NOMO-1 treated with DMSO at 0.1 percent for 48 hours (cell line): ENCODE measurements around the gene SLC27A1.
"Not testable (repeated sequence)": the region's sequence is repeated elsewhere in the genome, so short reads cannot be mapped to it uniquely, and the experiment has no call there.

Experiments used
- DNase-seq: peaks from one replicate; lab custom pipeline; 2025; ENCODE audit not compliant: unreplicated experiment; lab: John Stamatoyannopoulos, UW

The SLC27A1 gene

DNA sequence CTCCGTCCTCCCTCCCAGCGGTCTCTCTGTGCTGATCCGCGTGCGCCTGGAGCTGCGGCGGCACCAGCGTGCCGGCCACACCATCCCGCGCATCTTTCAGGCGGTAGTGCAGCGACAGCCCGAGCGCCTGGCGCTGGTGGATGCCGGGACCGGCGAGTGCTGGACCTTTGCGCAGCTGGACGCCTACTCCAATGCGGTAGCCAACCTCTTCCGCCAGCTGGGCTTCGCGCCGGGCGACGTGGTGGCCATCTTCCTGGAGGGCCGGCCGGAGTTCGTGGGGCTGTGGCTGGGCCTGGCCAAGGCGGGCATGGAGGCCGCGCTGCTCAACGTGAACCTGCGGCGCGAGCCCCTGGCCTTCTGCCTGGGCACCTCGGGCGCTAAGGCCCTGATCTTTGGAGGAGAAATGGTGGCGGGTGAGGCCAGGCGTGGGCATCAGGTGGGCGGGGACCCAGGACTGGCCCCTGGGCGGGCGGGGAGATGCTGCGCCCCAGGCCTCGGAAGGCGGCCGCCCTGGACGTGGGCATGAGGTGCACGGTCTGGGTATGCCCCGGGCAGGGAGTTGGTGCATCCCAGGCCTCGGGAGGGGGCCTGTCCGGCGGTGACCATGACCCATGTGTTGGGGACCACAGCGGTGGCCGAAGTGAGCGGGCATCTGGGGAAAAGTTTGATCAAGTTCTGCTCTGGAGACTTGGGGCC is 16.4 kb downstream of the SLC27A1 start:
- DNase-seq = no peak

- DNase-seq = no peak
These were observed 17.2 kb downstream of the SLC27A1 start for GRCh38 chr19:17487284-17488121.

GRCh38 chr19:17488593-17489391 is 18.5 kb downstream of the SLC27A1 start:
- DNase-seq = no peak

GRCh38 chr19:17489392-17490030 is 19.2 kb downstream of the SLC27A1 start:
- DNase-seq = no peak

- DNase-seq = no peak
These were observed 20.1 kb downstream of the SLC27A1 start for GRCh38 chr19:17490411-17490810.

DNA sequence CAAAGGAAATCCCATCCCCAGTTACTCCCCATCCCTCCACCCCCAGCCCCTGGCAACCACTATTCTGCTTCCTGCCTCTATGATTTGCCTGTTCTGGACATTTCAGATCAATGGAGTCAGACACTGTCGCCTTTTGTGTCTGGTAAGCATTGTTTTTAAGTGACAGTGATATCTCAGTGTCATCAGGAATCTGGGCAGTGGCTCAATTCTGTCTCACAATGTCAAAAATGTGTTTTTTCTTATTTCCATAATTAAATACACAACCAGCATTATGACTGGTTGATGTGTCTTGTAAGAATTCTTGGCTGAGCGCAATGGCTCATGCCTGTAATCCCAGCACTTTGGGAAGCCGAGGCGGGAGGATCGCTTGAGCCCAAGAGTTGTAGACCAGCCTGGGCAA is 21.0 kb downstream of the SLC27A1 start:
- no peak for DNase-seq

DNA sequence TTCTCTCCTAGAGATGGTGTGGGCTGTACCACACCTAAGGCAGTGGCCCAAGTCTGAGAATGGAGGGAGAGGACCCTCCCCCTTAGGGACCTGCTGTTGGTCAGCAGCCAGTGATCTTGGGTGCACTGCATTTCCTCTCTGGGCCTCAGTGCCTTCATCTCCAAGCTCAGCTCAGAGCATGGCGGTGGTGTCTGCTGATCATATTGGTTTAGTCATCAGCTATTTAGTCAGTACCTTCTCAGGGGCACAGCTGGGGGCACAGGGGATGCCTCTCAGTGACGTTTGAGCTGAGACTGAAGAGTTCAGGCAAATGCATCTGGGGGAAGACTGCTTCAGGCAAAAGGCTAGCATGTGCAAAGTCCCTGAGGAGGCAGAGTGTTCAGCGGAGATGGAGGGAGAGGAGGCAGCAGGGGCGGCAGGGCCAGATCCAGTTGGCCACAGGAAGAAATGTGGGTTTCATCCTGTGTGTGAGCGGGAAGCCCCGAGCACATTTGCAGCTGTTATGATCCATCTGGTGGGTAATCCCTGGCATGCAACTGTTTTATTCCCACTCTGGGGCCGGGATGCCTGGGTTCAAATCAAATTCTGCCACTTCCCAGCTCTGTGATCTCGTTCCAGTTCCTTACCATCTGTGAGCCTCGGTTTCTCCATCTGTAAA is 25.4 kb downstream of the SLC27A1 start:
- DNase-seq = no peak

DNA sequence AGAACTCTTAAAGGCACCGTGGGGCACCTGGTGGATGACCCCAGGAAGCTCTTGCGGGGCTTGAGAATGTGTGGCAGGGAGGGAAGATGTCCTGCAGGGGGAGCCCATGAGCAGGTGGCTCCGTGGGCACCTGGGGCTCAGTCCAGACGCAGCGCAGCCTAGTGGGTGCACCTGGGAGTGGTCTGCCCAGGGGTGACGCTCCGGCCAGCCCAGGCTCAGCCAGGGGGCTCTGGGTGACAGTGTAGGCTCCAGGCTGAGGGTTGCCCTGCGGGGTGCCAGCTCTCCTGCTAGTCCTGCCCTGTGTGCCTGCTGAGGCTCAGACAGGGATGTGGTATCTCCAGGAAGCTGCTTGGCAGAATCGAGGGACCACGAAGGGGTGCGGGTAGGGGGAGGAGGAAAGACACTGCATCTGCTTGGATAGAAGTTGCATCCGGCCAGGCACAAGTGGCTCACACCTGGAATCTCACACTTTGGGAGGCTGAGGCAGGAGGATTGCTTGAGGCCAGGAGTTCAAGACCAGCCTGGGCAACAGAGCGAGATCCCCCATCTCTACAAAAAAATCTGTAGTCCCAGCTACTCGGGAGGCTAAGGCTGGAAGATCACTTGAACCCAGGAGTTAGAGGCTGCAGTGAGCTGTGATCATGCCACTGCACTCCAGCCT is 26.1 kb downstream of the SLC27A1 start:
- peak; percentile 77 for DNase-seq

DNA sequence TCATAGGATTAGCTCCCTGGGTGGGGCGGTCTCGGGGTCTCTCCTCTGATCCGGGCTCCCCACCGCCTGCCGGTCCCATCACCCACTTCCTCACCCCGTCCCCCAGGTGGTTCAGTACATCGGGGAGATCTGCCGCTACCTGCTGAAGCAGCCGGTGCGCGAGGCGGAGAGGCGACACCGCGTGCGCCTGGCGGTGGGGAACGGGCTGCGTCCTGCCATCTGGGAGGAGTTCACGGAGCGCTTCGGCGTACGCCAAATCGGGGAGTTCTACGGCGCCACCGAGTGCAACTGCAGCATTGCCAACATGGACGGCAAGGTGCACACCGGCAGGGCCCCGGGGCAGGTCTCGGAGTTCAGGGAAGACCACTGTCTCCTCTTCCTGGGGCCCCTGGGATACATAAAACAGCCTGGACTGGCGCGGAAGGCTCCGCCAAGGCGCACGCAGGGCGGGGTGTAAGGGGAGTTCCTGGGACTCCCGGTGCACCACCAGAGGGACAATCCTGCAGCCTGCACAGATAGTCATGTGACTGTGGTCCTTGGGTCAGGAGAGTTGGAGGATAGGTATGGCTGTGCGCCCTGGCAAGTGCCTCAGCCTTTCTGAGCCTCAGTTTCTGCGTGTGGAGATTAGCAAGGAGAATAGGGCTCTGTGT is 26.9 kb downstream of the SLC27A1 start:
- DNase-seq = no peak

GRCh38 chr19:17499025-17499424 is 28.7 kb downstream of the SLC27A1 start:
- not testable (repeated sequence) for DNase-seq

- peak; percentile 70 for DNase-seq
These were observed 29.5 kb downstream of the SLC27A1 start for GRCh38 chr19:17499648-17500446.

GRCh38 chr19:17500447-17501198 is 30.3 kb downstream of the SLC27A1 start:
- no peak for DNase-seq

DNA sequence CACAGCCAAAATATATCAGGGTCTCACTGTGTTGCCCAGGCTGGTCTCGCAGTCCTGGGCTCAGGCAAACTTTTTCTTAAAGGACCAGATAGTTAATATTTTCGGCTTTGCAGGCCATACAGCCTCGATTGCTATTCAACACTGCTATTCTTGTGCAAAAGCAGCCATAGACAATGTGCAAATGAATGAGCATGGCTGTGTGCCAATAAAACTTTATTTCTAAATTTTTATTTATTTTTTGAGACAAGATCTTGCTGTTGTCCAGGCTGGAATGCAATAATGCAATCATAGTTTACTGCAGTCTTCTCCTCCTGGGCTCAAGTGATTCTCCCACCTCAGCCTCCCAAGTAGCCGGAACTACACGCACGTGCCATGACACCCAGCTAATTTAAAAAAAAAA is 32.9 kb downstream of the SLC27A1 start:
- no peak for DNase-seq

- no peak for DNase-seq
These were observed 33.7 kb downstream of the SLC27A1 start for GRCh38 chr19:17504030-17504429.

DNA sequence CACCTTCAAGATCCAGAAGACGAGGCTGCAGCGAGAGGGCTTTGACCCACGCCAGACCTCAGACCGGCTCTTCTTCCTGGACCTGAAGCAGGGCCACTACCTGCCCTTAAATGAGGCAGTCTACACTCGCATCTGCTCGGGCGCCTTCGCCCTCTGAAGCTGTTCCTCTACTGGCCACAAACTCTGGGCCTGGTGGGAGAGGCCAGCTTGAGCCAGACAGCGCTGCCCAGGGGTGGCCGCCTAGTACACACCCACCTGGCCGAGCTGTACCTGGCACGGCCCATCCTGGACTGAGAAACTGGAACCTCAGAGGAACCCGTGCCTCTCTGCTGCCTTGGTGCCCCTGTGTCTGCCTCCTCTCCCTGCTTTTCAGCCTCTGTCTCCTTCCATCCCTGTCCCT is 34.1 kb downstream of the SLC27A1 start:
- DNase-seq = no peak

- no peak for DNase-seq
These were observed 34.9 kb downstream of the SLC27A1 start for GRCh38 chr19:17505223-17505622.

GRCh38 chr19:17506745-17507144 is 36.4 kb downstream of the SLC27A1 start:
- no peak for DNase-seq

DNA sequence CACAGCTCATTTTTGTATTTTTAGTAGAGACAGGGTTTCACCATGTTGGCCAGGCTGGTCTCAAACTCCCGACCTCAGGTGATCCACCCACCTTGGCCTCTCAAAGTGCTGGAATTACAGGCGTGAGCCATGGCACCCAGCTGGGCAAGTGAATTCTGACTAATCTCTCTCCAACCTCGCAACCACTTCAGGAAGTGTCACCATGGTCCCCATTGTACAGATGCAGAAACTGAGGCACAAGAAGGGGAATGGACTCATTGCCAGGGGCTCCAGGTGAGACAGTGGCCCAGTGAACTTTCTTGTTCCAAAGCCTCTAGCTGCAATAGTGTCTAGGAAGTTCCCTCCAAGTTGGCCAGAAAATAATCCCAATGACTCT is 38.2 kb downstream of the SLC27A1 start:
- not testable (repeated sequence) for DNase-seq
